ENCODE data around the gene BBOF1.

Gene BBOF1

GRCh38 chr14:74105381-74105780 lies 86.2 kb downstream of the BBOF1 start:
- no peak for DNase-seq

GRCh38 chr14:74109369-74109768 lies 90.2 kb downstream of the BBOF1 start:
- no peak for DNase-seq

DNA sequence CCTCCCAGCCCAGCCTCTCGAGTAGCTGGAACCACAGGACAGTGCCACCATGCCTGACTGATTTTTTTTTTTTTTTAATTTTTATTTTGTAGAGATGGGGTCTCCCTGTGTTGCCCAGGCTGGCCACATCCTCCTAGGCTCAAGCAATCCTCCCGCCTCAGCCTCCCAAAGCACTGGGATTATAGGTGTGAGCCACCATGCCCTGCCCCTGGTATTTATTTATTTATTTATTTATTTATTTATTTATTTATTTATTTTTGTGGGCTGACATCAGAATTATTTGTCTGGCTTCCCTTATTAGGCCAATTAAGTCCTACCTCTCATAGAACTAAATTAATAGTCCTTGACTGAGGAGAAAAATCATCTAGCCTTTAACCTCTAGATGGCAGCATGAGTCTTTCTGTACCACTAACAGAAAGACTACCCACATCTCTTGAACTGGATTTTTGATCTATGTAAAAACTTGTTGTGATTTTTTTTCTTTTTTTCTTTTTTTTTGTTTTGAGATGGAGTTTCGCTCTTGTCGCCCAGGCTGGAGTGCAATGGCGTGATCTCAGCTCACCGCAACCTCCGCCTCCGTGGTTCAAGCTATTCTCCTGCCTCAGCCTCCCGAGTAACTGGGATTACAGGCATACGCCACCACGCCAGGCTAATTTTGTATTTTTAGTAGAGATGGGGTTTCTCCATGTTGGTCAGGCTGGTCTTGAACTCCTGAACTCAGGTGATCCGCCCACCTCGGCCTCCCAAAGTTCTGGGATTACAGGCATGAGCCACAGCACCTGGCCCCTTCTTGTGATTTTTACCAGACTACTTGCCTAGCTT lies 92.5 kb downstream of the BBOF1 start:
- DNase-seq = peak; percentile 46

Measured in COR-L47 (cell line).